NCI-H82 treated with DMSO at 0.1 percent for 48 hours (cell line): ENCODE measurements around the gene APCDD1L.
"Not testable (repeated sequence)": the region's sequence is repeated elsewhere in the genome, so short reads cannot be mapped to it uniquely, and the experiment has no call there.

ENCODE experiments used
- DNase-seq: peaks from one replicate; lab custom pipeline; 2025; ENCODE audit not compliant: unreplicated experiment; lab: John Stamatoyannopoulos, UW

APCDD1L gene

GRCh38 chr20:58418949-58419748 lies 96.0 kb downstream of the APCDD1L start:
- no peak for DNase-seq

- no peak for DNase-seq
These were observed 97.8 kb downstream of the APCDD1L start for GRCh38 chr20:58417438-58417837.

GRCh38 chr20:58416835-58417234 lies 98.4 kb downstream of the APCDD1L start:
- no peak for DNase-seq

GRCh38 chr20:58416057-58416456 lies 99.1 kb downstream of the APCDD1L start:
- no peak for DNase-seq

DNA sequence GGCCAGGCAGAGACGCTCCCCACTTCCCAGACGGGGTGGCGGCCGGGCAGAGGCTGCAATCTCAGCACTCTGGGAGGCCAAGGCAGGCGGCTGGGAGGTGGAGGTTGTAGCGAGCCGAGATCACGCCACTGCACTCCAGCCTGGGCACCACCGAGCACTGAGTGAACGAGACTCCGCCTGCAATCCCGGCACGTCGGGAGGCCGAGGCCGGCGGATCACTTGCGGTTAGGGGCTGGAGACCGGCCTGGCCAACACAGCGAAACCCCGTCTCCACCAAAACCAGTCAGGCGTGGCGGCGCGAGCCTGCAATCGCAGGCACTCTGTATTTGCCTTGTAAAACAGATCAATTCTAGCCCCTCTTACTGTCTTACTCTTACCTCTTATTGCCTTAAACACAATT lies 100.4 kb downstream of the APCDD1L start:
- not testable (repeated sequence) for DNase-seq

- not testable (repeated sequence) for DNase-seq
These were observed 101.0 kb downstream of the APCDD1L start for GRCh38 chr20:58414216-58414615.
